DOHH2 (cell line): ENCODE results near the gene DIS3L2.

Experiments used
- EZH2phosphoT487 ChIP-seq: fragments of 200-600 bp; sonication (generic); IDR thresholded peaks from 2 replicates; pipeline ENCODE4 v1.6.1; 2017; ENCODE audit warnings: borderline replicate concordance, mild to moderate bottlenecking, antibody characterized with exemption, low read length, moderate library complexity, mixed read lengths
- TF ChIP-seq, protein P1 (sequence below): fragments of 200-600 bp; sonication (generic); IDR thresholded peaks from one replicate; pipeline ENCODE4 v1.5.1; 2014; ENCODE audit warnings: antibody characterized with exemption, mild to moderate bottlenecking, low read depth, low read length; ENCODE audit not compliant: poor library complexity, severe bottlenecking

DNA sequence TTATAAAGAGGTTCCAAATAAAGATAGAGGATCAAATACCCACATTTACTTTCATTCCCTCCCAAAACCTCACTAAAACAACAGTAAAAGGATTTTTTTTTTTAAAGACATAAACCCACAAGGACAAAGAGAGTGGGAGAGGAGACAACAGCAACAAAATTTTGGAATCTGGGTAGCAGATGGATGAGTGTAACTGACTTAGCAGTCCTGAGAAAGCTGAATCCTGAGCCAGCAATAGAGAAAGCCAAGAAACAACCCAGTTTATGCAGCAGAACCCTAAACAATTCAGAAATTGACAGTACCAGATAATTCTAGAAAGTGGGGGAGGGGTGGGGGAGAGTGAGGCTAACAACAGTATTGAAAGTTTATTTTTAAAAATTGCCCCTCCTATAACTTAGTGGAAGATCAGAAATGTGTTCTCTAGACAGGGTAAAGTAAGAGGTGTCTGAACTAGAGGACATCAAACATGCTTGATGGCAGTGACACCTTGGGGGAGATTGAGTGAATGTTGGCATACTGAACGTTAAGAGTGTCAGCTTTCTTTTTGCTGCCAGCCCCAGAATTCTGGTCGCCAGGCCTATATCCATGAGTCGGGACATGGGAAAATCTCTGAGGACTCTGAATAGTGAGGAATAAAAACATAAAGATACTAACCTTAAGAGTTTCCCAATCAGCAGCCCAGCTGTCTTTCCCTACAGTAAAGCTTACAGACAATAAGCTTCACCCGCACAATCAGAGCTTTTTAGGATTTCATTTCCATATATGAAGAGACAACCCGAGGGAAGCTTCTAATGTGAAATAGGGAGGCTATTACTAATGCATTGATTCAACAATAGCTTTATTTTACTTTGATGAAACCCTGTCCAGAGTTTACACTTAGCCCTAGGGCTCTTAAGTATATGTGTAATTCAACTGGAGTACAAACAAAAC, 289.0 kb downstream of the DIS3L2 start:
- TF ChIP-seq, protein P1, sequence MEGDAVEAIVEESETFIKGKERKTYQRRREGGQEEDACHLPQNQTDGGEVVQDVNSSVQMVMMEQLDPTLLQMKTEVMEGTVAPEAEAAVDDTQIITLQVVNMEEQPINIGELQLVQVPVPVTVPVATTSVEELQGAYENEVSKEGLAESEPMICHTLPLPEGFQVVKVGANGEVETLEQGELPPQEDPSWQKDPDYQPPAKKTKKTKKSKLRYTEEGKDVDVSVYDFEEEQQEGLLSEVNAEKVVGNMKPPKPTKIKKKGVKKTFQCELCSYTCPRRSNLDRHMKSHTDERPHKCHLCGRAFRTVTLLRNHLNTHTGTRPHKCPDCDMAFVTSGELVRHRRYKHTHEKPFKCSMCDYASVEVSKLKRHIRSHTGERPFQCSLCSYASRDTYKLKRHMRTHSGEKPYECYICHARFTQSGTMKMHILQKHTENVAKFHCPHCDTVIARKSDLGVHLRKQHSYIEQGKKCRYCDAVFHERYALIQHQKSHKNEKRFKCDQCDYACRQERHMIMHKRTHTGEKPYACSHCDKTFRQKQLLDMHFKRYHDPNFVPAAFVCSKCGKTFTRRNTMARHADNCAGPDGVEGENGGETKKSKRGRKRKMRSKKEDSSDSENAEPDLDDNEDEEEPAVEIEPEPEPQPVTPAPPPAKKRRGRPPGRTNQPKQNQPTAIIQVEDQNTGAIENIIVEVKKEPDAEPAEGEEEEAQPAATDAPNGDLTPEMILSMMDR, result no peak
- TF ChIP-seq EZH2phosphoT487, result no peak
